B cell (primary cell): Measurements from ENCODE around the gene ZRANB1. TPM values are rescaled to one million over a fixed set of nuclear protein-coding genes. Genes with fewer than 3 reads are reported as not detected.

Experiments used
- ATAC-seq: fragments of 200-7000 bp; cut with Tn5 transposase; one replicate; pipeline ENCODE4 v1.10.0; 2021; ENCODE audit warnings: low read depth, mild to moderate bottlenecking, moderate number of reproducible peaks, moderate library complexity
- CTCF ChIA-PET: fragments of 350-600 bp; sonication (Branson Sonifier 250); formaldehyde crosslinking; loops from one replicate; lab custom pipeline; 2021; ENCODE audit warnings: antibody characterized with exemption, inconsistent platforms; lab: Charles Lee
- POLR2A ChIA-PET: fragments of 350-600 bp; sonication (Branson Sonifier 250); formaldehyde crosslinking; loops from one replicate; lab custom pipeline; 2021; ENCODE audit warnings: antibody characterized with exemption; lab: Charles Lee
- DNase-seq: peaks from one replicate; pipeline ENCODE4 v3.0.0; 2013
- H2AFZ ChIP-seq: 2 replicates; pipeline ENCODE4 v1.6.1; 2012; ENCODE audit warnings: mild to moderate bottlenecking, low read depth, low read length; ENCODE audit not compliant: insufficient read depth, poor library complexity, severe bottlenecking
- H3K27ac ChIP-seq, 2 donors: 1 replicate in 1 of 2; 2 replicates in 1 of 2; pipeline ENCODE4 v1.5.1; 2012 to 2013; ENCODE audit warnings: low read length in 2 of 2, mild to moderate bottlenecking in 2 of 2, moderate library complexity in 1 of 2
- H3K27me3 ChIP-seq, 4 experiments: fragments of 200-600 bp in 1 of 4; sonication (generic) in 1 of 4; replicated peaks in 1 of 4; 1 replicate in 2 of 4; 2 replicates in 2 of 4; pipeline versions ENCODE4 v1.6.1 to v1.7.0; 2013 to 2016; ENCODE audit warnings: low read length in 3 of 4, mild to moderate bottlenecking in 2 of 4, mixed read lengths in 1 of 4, moderate library complexity in 1 of 4; ENCODE audit not compliant: insufficient read depth in 4 of 4, control insufficient read depth in 3 of 4; ENCODE audit errors: control extremely low read depth in 1 of 4
- H3K36me3 ChIP-seq, 2 experiments: replicated peaks in 1 of 2; 1 replicate in 1 of 2; 2 replicates in 1 of 2; pipeline versions ENCODE4 v1.6.1 to v1.7.1; 2013; ENCODE audit warnings: low read length in 1 of 2; ENCODE audit not compliant: insufficient read depth in 2 of 2, control insufficient read depth in 1 of 2; ENCODE audit errors: control extremely low read depth in 1 of 2, extremely low read depth in 1 of 2
- H3K4me1 ChIP-seq, 2 donors: fragments of 200-600 bp in 1 of 2; sonication (generic) in 1 of 2; 1 replicate in 1 of 2; 2 replicates in 1 of 2; pipeline versions ENCODE4 v1.5.1 to v1.6.1; 2013 to 2017; ENCODE audit warnings: low read length in 2 of 2; ENCODE audit not compliant: control insufficient read depth in 2 of 2, insufficient read depth in 2 of 2
- H3K4me2 ChIP-seq: replicated peaks from 2 replicates; pipeline ENCODE3; 2012; ENCODE audit warnings: mild to moderate bottlenecking, low read depth, low read length; ENCODE audit not compliant: poor library complexity, severe bottlenecking
- H3K4me3 ChIP-seq, 5 experiments: fragments of 200-600 bp in 1 of 5; sonication (generic) in 1 of 5; 1 replicate in 3 of 5; 2 replicates in 2 of 5; pipeline versions ENCODE4 v1.5.1 to v1.7.0; 2011 to 2016; ENCODE audit warnings: low read length in 4 of 5, mild to moderate bottlenecking in 4 of 5, low read depth in 2 of 5, control low read depth in 1 of 5, moderate library complexity in 1 of 5; ENCODE audit not compliant: insufficient read depth in 1 of 5; ENCODE audit errors: control extremely low read depth in 1 of 5, extremely low read depth in 1 of 5
- H3K79me2 ChIP-seq: fragments of 200-600 bp; sonication (generic); one replicate; pipeline ENCODE4 v1.6.0; 2016; ENCODE audit warnings: low read length; ENCODE audit not compliant: control insufficient read depth, insufficient read depth
- H3K9ac ChIP-seq: fragments of 200-600 bp; sonication (generic); 2 replicates; pipeline ENCODE4 v1.6.1; 2017; ENCODE audit warnings: mild to moderate bottlenecking, low read length, moderate library complexity
- H3K9me3 ChIP-seq, 3 donors: one replicate each; pipeline versions ENCODE4 v1.6.1 to v1.7.1; 2013; ENCODE audit warnings: low read length in 2 of 3; ENCODE audit not compliant: control insufficient read depth in 2 of 3, insufficient read depth in 1 of 3; ENCODE audit errors: control extremely low read depth in 1 of 3
- H4K20me1 ChIP-seq: 2 replicates; pipeline ENCODE4 v1.6.0; 2012; ENCODE audit warnings: mild to moderate bottlenecking, low read length; ENCODE audit not compliant: insufficient read depth, control insufficient read depth, poor library complexity, severe bottlenecking
- H3K27ac Mint-ChIP-seq: one replicate; pipeline ENCODE4 v1.8.0; 2021; ENCODE audit warnings: mixed read lengths
- H3K27me3 Mint-ChIP-seq: one replicate; pipeline ENCODE4 v1.8.0; 2021; ENCODE audit warnings: mixed read lengths
- H3K4me1 Mint-ChIP-seq: one replicate; pipeline ENCODE4 v1.8.0; 2021; ENCODE audit warnings: mixed read lengths
- H3K4me3 Mint-ChIP-seq: one replicate; pipeline ENCODE4 v1.8.0; 2021; ENCODE audit warnings: mixed read lengths
- H3K9me3 Mint-ChIP-seq: one replicate; pipeline ENCODE4 v1.8.0; 2022; ENCODE audit warnings: mixed read lengths; ENCODE audit not compliant: insufficient read depth
- EZH2 ChIP-seq: IDR thresholded peaks from 2 replicates; pipeline ENCODE4 v1.6.1; 2012; ENCODE audit warnings: borderline replicate concordance, low read depth, mild to moderate bottlenecking, moderate library complexity, low read length; ENCODE audit not compliant: insufficient read depth, poor library complexity, severe bottlenecking
- WGBS: methylation state at CpG from one replicate; pipeline ENCODE4 v1.1.5; 2013; ENCODE audit warnings: missing lambda C conversion rate; ENCODE audit not compliant: insufficient coverage; 5-methylcytosine and 5-hydroxymethylcytosine counted together
- intact Hi-C: fragments of 100-400 bp; cut with micrococcal nuclease; formaldehyde crosslinking; loops from one replicate; pipeline ENCODE4 v1.10.0; 2022
- polyA plus RNA-seq: library from polyadenylated mRNA; depleted of rRNA; stranded (reverse); fragments of >200 nt; gene quantifications from 2 replicates; pipeline ENCODE4 v1.2.3, GENCODE V29; 2012
- total RNA-seq, 2 donors: library from RNA; stranded (reverse); fragments of 120-200 nt in 1 of 2; gene quantifications; 1 replicate in 1 of 2; 2 replicates in 1 of 2; pipeline versions ENCODE4 v1.2.3 to v1.2.4, GENCODE V29; 2013 to 2022
- TF ChIP-seq, protein P1 (sequence below): fragments of 200-600 bp; IDR thresholded peaks from one replicate; pipeline ENCODE4 v1.8.0; 2022; ENCODE audit warnings: antibody characterized with exemption, mild to moderate bottlenecking

ZRANB1 gene
- total and polyA plus RNA-seq, 2 donors (not counting 1 experiment from before 2014, with no cell fraction given): 6.5 to 28.0 TPM

DNA sequence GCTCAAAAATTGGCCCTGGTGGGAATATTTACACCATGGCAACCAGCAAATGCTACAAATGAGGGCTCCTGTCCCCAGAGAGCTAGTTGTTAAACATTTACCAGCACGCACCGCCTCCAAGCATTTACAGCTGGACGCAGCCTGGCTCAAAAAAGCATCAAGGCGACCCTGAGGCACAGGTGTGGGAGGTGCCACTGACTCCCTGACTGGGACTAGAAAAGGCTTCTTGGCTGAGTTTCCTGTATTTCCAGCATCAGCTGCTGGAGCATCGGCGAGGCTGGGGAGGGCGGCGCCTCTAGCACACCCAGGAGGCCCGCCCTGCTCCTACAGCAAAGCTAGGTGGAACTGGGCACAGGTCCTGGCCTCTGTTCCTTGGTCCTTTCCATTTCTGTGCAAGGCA is 43.5 kb upstream of the ZRANB1 start:
- no peak overlapping the region for H2AFZ ChIP-seq
- no peaks in the 10 kb centered on the region for H3K79me2 ChIP-seq
- no peak overlapping the region for H3K27ac ChIP-seq
- Mint-ChIP-seq H3K9me3 (no peaks in the 10 kb centered on the region), H3K27me3 (peaks cover 34% of the 10 kb centered on the region), H3K4me3 (no peak overlapping the region), H3K4me1 (no peaks in the 10 kb centered on the region), H3K27ac (no peak overlapping the region)
- no peak for ATAC-seq
- no peaks in the 10 kb centered on the region for H4K20me1 ChIP-seq
- WGBS: 93% methylated on average over 9 of the region's 9 CpGs
- intact Hi-C loops: no loop called here
- no peaks in the 10 kb centered on the region for H3K9me3 ChIP-seq
- H3K4me3 ChIP-seq: no peak overlapping the region
- H3K36me3 ChIP-seq: no peaks in the 10 kb centered on the region
- no peak overlapping the region for H3K4me2 ChIP-seq
- DNase-seq: no peak
- TF ChIP-seq EZH2: no peak
- TF ChIP-seq, protein P1, sequence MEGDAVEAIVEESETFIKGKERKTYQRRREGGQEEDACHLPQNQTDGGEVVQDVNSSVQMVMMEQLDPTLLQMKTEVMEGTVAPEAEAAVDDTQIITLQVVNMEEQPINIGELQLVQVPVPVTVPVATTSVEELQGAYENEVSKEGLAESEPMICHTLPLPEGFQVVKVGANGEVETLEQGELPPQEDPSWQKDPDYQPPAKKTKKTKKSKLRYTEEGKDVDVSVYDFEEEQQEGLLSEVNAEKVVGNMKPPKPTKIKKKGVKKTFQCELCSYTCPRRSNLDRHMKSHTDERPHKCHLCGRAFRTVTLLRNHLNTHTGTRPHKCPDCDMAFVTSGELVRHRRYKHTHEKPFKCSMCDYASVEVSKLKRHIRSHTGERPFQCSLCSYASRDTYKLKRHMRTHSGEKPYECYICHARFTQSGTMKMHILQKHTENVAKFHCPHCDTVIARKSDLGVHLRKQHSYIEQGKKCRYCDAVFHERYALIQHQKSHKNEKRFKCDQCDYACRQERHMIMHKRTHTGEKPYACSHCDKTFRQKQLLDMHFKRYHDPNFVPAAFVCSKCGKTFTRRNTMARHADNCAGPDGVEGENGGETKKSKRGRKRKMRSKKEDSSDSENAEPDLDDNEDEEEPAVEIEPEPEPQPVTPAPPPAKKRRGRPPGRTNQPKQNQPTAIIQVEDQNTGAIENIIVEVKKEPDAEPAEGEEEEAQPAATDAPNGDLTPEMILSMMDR: no peak
- H3K4me1 ChIP-seq: no peaks in the 10 kb centered on the region
- H3K9ac ChIP-seq: no peak overlapping the region
- peaks cover 0 to 5% (median 2%) of the 10 kb centered on the region in 4 experiments for H3K27me3 ChIP-seq
- CTCF ChIA-PET: no interaction called here
- POLR2A ChIA-PET: no interaction called here

DNA sequence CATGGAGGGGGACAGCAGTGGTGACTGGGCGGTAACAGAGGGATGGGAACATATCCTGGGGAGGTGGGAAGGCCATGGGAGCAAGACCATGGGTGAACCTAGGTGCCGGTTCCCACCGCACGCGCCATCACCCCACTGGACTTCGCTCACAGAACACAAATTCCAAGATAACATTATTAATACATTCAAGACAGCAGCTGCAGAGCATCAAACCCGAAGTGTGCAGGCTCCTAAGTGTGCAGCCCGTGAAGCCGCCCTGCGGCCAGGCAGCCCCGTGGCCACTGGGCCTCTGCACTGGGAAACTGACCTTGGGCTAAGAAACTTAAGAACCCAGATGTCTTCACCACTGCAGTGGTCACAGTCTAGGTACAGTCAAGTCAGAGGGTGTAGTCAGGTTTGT is 42.8 kb upstream of the ZRANB1 start:
- H3K27ac ChIP-seq: no peak overlapping the region
- intact Hi-C loops: no loop called here
- H3K36me3 ChIP-seq: no peaks in the 10 kb centered on the region
- H3K9me3 ChIP-seq: no peaks in the 10 kb centered on the region
- ChIA-PET CTCF (no interaction called here), POLR2A (no interaction called here)
- WGBS: 96% methylated on average over 9 of the region's 11 CpGs
- Mint-ChIP-seq H3K9me3 (no peaks in the 10 kb centered on the region), H3K4me1 (no peaks in the 10 kb centered on the region), H3K27me3 (peaks cover 35% of the 10 kb centered on the region), H3K4me3 (no peak overlapping the region), H3K27ac (no peak overlapping the region)
- H3K4me1 ChIP-seq: no peaks in the 10 kb centered on the region
- H4K20me1 ChIP-seq: no peaks in the 10 kb centered on the region
- no peak for TF ChIP-seq EZH2
- TF ChIP-seq, protein P1: no peak
- no peak overlapping the region for H2AFZ ChIP-seq
- H3K4me2 ChIP-seq: no peak overlapping the region
- H3K9ac ChIP-seq: no peak overlapping the region
- no peak for ATAC-seq
- H3K79me2 ChIP-seq: no peaks in the 10 kb centered on the region
- H3K27me3 ChIP-seq: peaks cover 0 to 7% (median 2%) of the 10 kb centered on the region in 4 experiments
- no peak for DNase-seq
- H3K4me3 ChIP-seq: no peak overlapping the region
